ENCODE data around the gene RPS6KB1. TPM values are rescaled to one million over a fixed set of nuclear protein-coding genes. Genes with fewer than 3 reads are reported as not detected.

The RPS6KB1 gene
- total RNA-seq, 1 experiment from 2014 or later = 75.7 TPM

GRCh38 chr17:59893676-59894100 lies 767 bp downstream of the RPS6KB1 start:
- H3K9me3 ChIP-seq (ENCODE audit: control insufficient read depth in 1 of 2, insufficient read depth in 1 of 2, low read depth in 1 of 2, low read length in 2 of 2) = no peaks in the 10 kb centered on the region
- peaks cover 5% of the 10 kb centered on the region in 2 experiments; a peak in 2 of 4 replicates for H3K36me3 ChIP-seq (ENCODE audit: control insufficient read depth in 1 of 2, insufficient read depth in 2 of 2, low read length in 2 of 2)
- peak overlapping the region; percentile 73 for H3K27ac ChIP-seq (ENCODE audit: low read depth, low read length)
- H3K4me3 ChIP-seq (replicated peaks in 1 of 2; ENCODE audit: low read depth in 1 of 2, low read length in 2 of 2) = peak overlapping the region; percentile 83 to 84
- RAD21 ChIA-PET (ENCODE audit: low non-redundant PET in 1 of 2, low total read pairs in 2 of 2, uncharacterized antibody in 2 of 2, unreplicated experiment in 2 of 2) = interaction anchor here in 1 of 2 experiments (0.7 kb wide), 1 partner anchor 157 kb away, joined by 4 read pairs; no protein-coding TSS in a partner anchor
- TF ChIP-seq POLR2A (IDR thresholded peaks at IDR 0.05; ENCODE audit: borderline replicate concordance, extremely low read depth, insufficient read depth, insufficient read length) (no peak), EGR1 (IDR thresholded peaks at IDR 0.05; ENCODE audit: low read depth) (no peak), POLR2AphosphoS5 (IDR thresholded peaks at IDR 0.05; ENCODE audit: low read depth, low read length) (no peak), ELF1 (IDR thresholded peaks at IDR 0.05; ENCODE audit: borderline replicate concordance, low read depth) (no peak), ZBTB33 (IDR thresholded peaks at IDR 0.05; ENCODE audit: extremely low read depth, insufficient replicate concordance, low read length) (no peak), CTCF (IDR thresholded peaks at IDR 0.05 in 2 of 3, conservative IDR thresholded peaks at IDR 0.05 in 1 of 3; ENCODE audit: borderline replicate concordance in 1 of 3, insufficient read depth in 1 of 3, low read depth in 2 of 3, low read length in 2 of 3) (peak in 2 of 3 experiments; percentile 12 to 22; a peak in 1 of 6 replicates)
- H3K9me2 ChIP-seq (ENCODE audit: insufficient read depth) = no peaks in the 10 kb centered on the region
- peak overlapping the region; percentile 84 for H3K4me2 ChIP-seq (ENCODE audit: low read length)
- peak overlapping the region; percentile 87 for H3K9ac ChIP-seq (ENCODE audit: low read length)
- POLR2A ChIA-PET = interaction anchor here (1.4 to 1.5 kb wide), 2 partner anchors 20 to 36 kb away, joined by 3 to 4 read pairs; no protein-coding TSS in a partner anchor
- no peak overlapping the region for H2AFZ ChIP-seq (ENCODE audit: low read depth, low read length, poor library complexity, severe bottlenecking)
- no TSS peak for BruUV-seq (replicated peaks)
- H3K27me3 ChIP-seq (ENCODE audit: insufficient read depth, low read length) = no peaks in the 10 kb centered on the region
- H3K79me2 ChIP-seq (ENCODE audit: insufficient read depth, low read length) = peaks cover 80% of the 10 kb centered on the region
- intact Hi-C loops (cut with micrococcal nuclease) = no loop called here
- ATAC-seq = no peak
- peaks cover 13 to 30% of the 10 kb centered on the region in 2 experiments for H3K4me1 ChIP-seq (ENCODE audit: control insufficient read depth in 1 of 2, insufficient read depth in 2 of 2, low read length in 2 of 2)
- H4K20me1 ChIP-seq (ENCODE audit: insufficient read depth) = peaks cover 5% of the 10 kb centered on the region; the same call in 1 of the 2 replicates
- DNase-seq (ENCODE audit: low read depth, low spot score) = no peak
- CTCF ChIA-PET = interaction anchor here (2.9 kb wide), 1 partner anchor 21 kb away, joined by 15 read pairs; no protein-coding TSS in a partner anchor
